Esophagus squamous epithelium (tissue), 4 donors: ENCODE results near the gene KRTAP16-1.

Source experiments
- POLR2A ChIP-seq, 4 donors: fragments of 450-650 bp; IDR thresholded peaks; one replicate each; pipeline ENCODE4 v1.6.1; 2017; ENCODE audit warnings: antibody characterized with exemption in 4 of 4, mild to moderate bottlenecking in 4 of 4, moderate library complexity in 3 of 4
- TF ChIP-seq, protein P1 (sequence below), 6 experiments: fragments of 450-650 bp in 4 of 6; fragments of 200-600 bp in 2 of 6; sonication (generic) in 2 of 6; IDR thresholded peaks; one replicate each; pipeline ENCODE4 v1.5.1; 2016 to 2019; ENCODE audit warnings: antibody characterized with exemption in 6 of 6, mild to moderate bottlenecking in 4 of 6, moderate library complexity in 4 of 6

DNA sequence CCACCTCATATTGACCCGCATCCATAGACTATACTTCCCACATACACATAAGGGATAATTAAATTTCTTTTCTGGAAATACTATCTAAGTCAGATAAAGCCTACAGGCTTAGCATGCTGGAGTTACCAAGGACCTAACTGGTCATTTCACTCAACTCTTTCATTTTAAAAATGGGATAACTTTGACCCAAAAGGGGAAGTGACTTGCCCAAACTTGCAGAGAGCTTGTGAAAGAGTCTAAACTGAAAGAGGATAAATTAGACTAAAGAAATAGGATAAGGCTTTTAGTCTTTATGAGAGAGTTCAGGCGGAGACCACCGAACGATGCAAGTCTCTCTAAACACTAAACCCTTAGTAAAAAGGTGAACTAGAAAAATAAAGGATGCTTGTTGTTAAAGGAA lies 45.4 kb upstream of the KRTAP16-1 start:
- TF ChIP-seq, protein P1, sequence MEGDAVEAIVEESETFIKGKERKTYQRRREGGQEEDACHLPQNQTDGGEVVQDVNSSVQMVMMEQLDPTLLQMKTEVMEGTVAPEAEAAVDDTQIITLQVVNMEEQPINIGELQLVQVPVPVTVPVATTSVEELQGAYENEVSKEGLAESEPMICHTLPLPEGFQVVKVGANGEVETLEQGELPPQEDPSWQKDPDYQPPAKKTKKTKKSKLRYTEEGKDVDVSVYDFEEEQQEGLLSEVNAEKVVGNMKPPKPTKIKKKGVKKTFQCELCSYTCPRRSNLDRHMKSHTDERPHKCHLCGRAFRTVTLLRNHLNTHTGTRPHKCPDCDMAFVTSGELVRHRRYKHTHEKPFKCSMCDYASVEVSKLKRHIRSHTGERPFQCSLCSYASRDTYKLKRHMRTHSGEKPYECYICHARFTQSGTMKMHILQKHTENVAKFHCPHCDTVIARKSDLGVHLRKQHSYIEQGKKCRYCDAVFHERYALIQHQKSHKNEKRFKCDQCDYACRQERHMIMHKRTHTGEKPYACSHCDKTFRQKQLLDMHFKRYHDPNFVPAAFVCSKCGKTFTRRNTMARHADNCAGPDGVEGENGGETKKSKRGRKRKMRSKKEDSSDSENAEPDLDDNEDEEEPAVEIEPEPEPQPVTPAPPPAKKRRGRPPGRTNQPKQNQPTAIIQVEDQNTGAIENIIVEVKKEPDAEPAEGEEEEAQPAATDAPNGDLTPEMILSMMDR (IDR thresholded peaks at IDR 0.05), result no peak
- TF ChIP-seq POLR2A (IDR thresholded peaks at IDR 0.05), result no peak
